Measurements from ENCODE around the gene RBM33.

The RBM33 gene

DNA sequence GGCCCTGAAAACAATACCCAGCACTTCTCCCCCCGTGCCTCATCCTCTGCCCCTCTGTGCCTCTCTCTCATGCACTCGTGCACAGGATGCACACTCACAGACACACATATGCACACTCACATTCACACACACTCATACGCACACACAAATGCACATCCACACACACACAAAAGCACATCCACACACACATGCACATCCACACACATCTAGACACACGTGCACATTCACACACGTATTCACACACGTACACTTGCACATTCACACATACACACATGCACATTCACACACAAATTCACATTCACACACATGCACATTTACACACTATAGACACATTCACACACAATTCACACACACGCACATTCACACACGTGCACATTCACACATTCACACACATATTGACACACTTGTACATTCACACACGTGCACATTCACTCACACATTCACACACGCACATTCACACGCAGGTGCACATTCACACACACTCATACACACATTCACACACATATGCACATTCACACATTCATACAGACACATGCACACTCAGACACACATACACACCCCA, 148.6 kb downstream of the RBM33 start:
- no peaks in the 10 kb centered on the region for H3K9me3 ChIP-seq (ENCODE audit: control insufficient read depth, low read length)
- no peak for DNase-seq (ENCODE audit: low read depth)
- no peak overlapping the region for H3K9ac ChIP-seq (ENCODE audit: low read length)
- no peaks in the 10 kb centered on the region for H3K4me1 ChIP-seq (ENCODE audit: control insufficient read depth, insufficient read depth, low read length)
- no peak overlapping the region for H3K4me3 ChIP-seq (ENCODE audit: low read length)
- peaks cover 29% of the 10 kb centered on the region for H3K27me3 ChIP-seq (replicated peaks; ENCODE audit: control insufficient read depth, insufficient read depth, low read length)
- no peaks in the 10 kb centered on the region for H3K36me3 ChIP-seq (ENCODE audit: control insufficient read depth, insufficient read depth, low read length, severe bottlenecking)

DNA sequence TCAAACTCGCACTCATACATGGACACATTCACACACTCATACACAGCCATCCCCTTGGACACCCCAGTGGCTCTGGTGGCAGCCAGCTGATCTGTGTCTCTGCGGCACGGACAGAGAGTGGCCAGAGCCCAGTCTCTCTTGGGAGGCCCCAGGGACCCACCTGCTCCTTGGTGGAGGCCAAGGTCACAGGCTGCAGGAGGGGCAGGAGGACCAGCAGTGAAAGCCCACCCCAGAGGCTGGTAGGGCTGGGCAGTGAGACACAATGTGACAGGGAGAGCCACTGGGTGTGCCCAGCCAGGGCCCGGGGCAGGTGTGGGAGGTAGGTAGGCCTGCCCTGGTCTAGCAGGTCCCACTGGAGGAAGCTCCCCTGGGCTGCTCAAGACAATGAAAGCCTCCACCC, 149.3 kb downstream of the RBM33 start:
- Histone ChIP-seq H3K9ac (ENCODE audit: low read length) (no peak overlapping the region), H3K36me3 (ENCODE audit: control insufficient read depth, insufficient read depth, low read length, severe bottlenecking) (no peaks in the 10 kb centered on the region), H3K4me1 (ENCODE audit: control insufficient read depth, insufficient read depth, low read length) (no peaks in the 10 kb centered on the region), H3K27me3 (replicated peaks; ENCODE audit: control insufficient read depth, insufficient read depth, low read length) (peaks cover 30% of the 10 kb centered on the region), H3K9me3 (ENCODE audit: control insufficient read depth, low read length) (no peaks in the 10 kb centered on the region), H3K4me3 (ENCODE audit: low read length) (no peak overlapping the region)
- no peak for DNase-seq (ENCODE audit: low read depth)

DNA sequence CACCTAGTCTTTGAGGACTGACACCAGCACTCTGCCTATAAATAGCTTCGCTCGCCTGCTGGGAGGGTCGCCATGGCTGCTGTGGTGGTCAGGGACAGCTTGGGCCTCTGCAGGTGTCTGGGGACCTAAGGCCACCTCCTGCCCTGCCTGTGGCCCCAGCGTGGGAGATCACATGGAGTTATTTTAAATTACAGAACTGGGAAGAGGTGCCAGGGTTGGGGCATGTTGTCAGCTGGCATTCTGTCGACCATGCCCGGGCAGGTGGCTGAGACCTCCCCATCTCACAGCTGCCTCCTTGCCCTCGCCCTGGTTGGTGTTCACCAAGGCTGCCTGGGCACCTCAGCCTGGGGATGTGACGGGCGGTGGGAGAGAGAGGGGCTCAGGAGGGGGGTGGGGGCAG, 149.7 kb downstream of the RBM33 start:
- no peaks in the 10 kb centered on the region for H3K9me3 ChIP-seq (ENCODE audit: control insufficient read depth, low read length)
- H3K4me3 ChIP-seq (ENCODE audit: low read length) = no peak overlapping the region
- H3K4me1 ChIP-seq (ENCODE audit: control insufficient read depth, insufficient read depth, low read length) = no peaks in the 10 kb centered on the region
- H3K27me3 ChIP-seq (replicated peaks; ENCODE audit: control insufficient read depth, insufficient read depth, low read length) = peaks cover 33% of the 10 kb centered on the region
- no peak overlapping the region for H3K9ac ChIP-seq (ENCODE audit: low read length)
- DNase-seq (ENCODE audit: low read depth) = no peak
- no peaks in the 10 kb centered on the region for H3K36me3 ChIP-seq (ENCODE audit: control insufficient read depth, insufficient read depth, low read length, severe bottlenecking)

DNA sequence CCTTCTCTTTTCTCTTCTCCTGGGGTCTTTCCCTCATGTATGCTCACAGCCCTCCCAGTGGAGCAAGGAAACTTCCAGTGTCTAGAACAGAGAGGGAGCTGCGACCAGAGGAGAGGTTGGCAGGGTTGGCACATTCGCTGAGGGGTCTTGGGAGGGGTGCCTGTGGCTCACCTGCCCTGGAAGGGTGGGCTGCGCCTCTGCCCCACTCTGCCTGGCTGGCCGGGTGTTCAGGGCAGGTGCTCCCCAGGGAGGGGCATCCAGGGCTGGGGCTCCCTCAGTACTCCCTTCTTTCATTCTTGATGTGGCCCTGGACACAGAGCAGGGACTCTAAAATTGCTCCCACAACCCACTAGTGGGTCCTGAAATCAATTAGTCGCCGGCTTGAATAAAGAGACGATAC, 150.9 kb downstream of the RBM33 start:
- Histone ChIP-seq H3K4me3 (ENCODE audit: low read length) (no peak overlapping the region), H3K27me3 (replicated peaks; ENCODE audit: control insufficient read depth, insufficient read depth, low read length) (peaks cover 44% of the 10 kb centered on the region), H3K9ac (ENCODE audit: low read length) (no peak overlapping the region), H3K36me3 (ENCODE audit: control insufficient read depth, insufficient read depth, low read length, severe bottlenecking) (no peaks in the 10 kb centered on the region), H3K9me3 (ENCODE audit: control insufficient read depth, low read length) (no peaks in the 10 kb centered on the region), H3K4me1 (ENCODE audit: control insufficient read depth, insufficient read depth, low read length) (peaks cover 5% of the 10 kb centered on the region)
- no peak for DNase-seq (ENCODE audit: low read depth)

- Histone ChIP-seq H3K27me3 (replicated peaks; ENCODE audit: control insufficient read depth, insufficient read depth, low read length) (peaks cover 49% of the 10 kb centered on the region), H3K9ac (ENCODE audit: low read length) (no peak overlapping the region), H3K4me3 (ENCODE audit: low read length) (no peak overlapping the region), H3K36me3 (ENCODE audit: control insufficient read depth, insufficient read depth, low read length, severe bottlenecking) (no peaks in the 10 kb centered on the region), H3K9me3 (ENCODE audit: control insufficient read depth, low read length) (no peaks in the 10 kb centered on the region), H3K4me1 (ENCODE audit: control insufficient read depth, insufficient read depth, low read length) (peaks cover 5% of the 10 kb centered on the region)
- DNase-seq (ENCODE audit: low read depth) = no peak
These were observed 151.5 kb downstream of the RBM33 start for GRCh38 chr7:155795951-155796350.

DNA sequence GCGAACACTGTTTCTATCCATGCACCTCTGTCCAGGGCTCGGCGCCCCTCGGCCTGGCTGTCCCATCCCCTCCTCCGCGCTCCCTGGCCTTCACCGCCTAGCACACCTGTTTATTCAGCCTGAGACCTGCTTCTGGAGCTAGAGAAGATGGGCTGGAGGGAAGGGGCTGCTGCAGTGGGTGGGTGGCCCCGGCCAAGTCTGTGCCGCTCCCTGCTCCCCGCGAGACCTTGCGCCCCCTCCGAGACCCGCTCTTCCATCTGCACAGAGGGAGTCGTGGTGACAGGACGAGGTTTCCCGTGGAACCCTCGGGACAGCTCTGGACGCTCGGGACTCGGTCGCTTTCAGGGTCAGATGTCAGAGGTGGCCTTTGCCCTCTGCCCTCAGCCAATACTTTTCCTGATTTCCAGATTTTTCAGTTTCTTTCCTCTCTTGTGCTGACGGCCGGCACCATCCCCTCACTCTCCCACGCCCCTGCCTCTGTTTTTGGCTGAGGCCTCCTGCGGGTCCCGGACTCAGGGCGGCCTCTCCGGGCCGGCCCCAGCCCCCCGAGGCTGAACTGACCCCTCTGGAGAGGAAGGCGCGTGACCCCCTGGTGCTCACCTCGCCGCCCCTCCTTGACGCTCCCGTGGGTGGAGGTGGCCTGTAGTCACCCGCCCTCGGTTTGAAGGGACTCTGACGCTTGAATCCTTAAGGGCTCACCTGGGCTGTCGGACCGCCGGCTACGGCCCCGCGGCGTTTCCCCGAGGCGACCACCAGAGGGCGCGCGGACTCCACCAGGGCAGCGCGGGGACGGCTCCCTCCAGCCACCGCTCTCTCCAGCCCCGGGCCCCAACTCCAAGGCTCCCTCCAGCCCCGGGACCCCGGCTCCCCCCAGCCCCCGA, 152.2 kb downstream of the RBM33 start:
- Histone ChIP-seq H3K4me3 (ENCODE audit: low read length) (no peak overlapping the region), H3K36me3 (ENCODE audit: control insufficient read depth, insufficient read depth, low read length, severe bottlenecking) (no peaks in the 10 kb centered on the region), H3K27me3 (replicated peaks; ENCODE audit: control insufficient read depth, insufficient read depth, low read length) (peaks cover 56% of the 10 kb centered on the region), H3K9ac (ENCODE audit: low read length) (no peak overlapping the region), H3K4me1 (ENCODE audit: control insufficient read depth, insufficient read depth, low read length) (peaks cover 5% of the 10 kb centered on the region), H3K9me3 (ENCODE audit: control insufficient read depth, low read length) (no peaks in the 10 kb centered on the region)
- DNase-seq (ENCODE audit: low read depth) = peak; percentile 68

DNA sequence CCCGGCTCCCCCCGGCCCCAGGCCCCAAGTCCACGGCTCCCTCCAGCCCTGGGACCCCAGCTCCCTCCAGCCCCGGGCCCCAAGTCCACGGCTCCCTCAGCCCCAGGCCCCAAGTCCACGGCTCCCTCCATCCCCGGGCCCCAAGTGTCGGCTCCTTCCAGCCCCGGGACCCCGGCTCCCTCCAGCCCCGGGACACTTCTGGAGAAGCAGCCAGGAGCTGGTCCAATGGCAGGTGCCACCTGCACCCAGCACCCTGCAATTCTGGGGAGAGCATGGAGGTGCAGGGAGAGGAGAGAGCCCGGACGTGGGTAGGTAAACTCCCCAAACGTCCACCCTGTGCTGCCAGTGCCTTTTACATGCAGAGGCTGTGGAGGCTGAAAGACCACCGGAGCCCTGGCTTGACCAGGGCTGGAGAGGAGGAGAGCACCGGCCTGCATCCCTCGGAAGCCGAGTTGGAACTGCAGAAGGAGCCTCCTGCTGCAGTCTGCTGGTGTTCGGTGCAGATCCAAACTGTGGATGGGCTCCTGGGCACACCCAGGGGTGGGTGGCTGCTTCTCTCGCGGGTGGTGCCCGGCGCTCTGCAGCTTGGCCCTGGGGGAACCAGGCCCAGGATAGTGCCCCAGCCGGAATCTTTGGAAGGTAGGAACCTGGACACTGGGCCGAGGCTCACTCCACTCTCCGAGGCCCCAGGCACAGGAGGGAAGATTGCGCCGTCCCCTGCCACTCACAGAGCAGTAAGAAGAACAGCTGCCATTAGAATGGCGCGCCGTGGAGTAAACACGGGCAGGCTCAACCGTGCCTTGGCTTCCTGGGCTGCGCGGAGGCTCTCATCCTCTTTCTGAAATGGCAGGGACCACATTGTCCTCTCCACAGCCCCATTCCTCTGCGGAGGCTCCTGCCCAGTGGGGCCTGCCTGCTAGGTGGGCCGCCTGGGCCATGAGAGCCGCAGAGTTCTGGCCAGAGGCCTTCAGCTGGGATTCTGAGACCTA, 153.1 kb downstream of the RBM33 start:
- Histone ChIP-seq H3K9ac (ENCODE audit: low read length) (no peak overlapping the region), H3K4me3 (ENCODE audit: low read length) (no peak overlapping the region), H3K4me1 (ENCODE audit: control insufficient read depth, insufficient read depth, low read length) (peaks cover 5% of the 10 kb centered on the region), H3K36me3 (ENCODE audit: control insufficient read depth, insufficient read depth, low read length, severe bottlenecking) (no peaks in the 10 kb centered on the region), H3K27me3 (replicated peaks; ENCODE audit: control insufficient read depth, insufficient read depth, low read length) (peaks cover 63% of the 10 kb centered on the region), H3K9me3 (ENCODE audit: control insufficient read depth, low read length) (no peaks in the 10 kb centered on the region)
- DNase-seq (ENCODE audit: low read depth) = no peak

DNA sequence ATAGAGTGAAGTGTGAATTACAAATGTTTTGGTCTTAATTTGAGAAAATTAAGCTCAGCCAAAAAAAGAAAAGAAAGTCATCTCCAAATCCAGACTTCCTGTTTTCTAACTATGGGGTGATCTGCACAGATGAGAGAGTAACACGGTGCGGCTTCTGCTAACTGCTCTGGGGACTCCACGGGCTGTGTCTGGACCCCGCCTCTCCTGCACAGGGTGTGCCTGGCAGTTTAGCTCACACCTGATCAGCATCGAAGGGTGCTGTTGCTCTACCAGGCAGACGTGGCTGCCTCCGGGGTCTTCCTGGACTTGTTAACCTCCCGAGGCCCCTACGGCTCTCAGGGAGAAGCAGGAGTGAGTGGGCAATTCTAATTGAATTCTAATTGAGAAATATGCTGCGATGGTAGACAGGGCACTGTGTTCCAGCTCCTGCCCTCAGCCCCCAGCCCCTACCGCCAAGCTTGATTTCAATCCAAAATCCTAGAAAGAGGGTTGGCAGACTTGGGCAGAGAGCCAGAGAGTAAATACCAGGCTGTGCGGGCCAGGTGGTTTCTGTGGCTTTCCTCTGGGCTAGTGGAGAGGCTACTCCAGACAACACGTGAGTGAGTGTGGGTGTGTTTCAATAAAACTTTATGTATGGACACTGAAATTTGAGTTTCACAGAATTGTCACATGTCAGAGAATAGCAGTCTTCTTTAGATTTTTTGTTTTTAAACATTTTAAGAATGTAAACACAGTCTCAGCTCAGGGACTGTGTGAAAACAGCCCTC, 154.4 kb downstream of the RBM33 start:
- Histone ChIP-seq H3K4me3 (ENCODE audit: low read length) (no peak overlapping the region), H3K9me3 (ENCODE audit: control insufficient read depth, low read length) (no peaks in the 10 kb centered on the region), H3K27me3 (replicated peaks; ENCODE audit: control insufficient read depth, insufficient read depth, low read length) (peaks cover 57% of the 10 kb centered on the region), H3K4me1 (ENCODE audit: control insufficient read depth, insufficient read depth, low read length) (peaks cover 5% of the 10 kb centered on the region), H3K9ac (ENCODE audit: low read length) (no peak overlapping the region), H3K36me3 (ENCODE audit: control insufficient read depth, insufficient read depth, low read length, severe bottlenecking) (no peaks in the 10 kb centered on the region)
- DNase-seq (ENCODE audit: low read depth) = no peak

DNA sequence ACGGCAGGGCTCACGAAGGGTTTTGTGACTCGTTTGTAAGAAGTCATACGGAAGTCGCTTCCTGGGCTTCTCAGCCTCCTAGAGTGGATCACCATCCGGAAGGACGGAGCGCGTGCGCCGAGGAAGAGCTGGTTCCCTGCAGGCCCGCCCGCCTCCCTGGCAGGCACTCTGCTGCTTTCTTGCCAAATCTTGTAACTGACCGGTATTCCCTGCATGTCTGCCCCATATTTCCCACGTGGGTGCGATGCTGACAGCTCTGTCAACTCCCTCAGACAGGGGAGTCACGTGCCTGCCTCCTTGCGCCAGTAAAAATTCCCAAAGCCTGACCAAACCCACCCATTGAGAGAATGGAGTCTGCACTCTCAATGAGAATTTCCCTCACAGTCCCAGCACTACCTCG, 155.1 kb downstream of the RBM33 start:
- no peak overlapping the region for H3K9ac ChIP-seq (ENCODE audit: low read length)
- no peaks in the 10 kb centered on the region for H3K9me3 ChIP-seq (ENCODE audit: control insufficient read depth, low read length)
- no peak overlapping the region for H3K4me3 ChIP-seq (ENCODE audit: low read length)
- H3K36me3 ChIP-seq (ENCODE audit: control insufficient read depth, insufficient read depth, low read length, severe bottlenecking) = no peaks in the 10 kb centered on the region
- no peak for DNase-seq (ENCODE audit: low read depth)
- H3K27me3 ChIP-seq (replicated peaks; ENCODE audit: control insufficient read depth, insufficient read depth, low read length) = peaks cover 55% of the 10 kb centered on the region
- peaks cover 5% of the 10 kb centered on the region for H3K4me1 ChIP-seq (ENCODE audit: control insufficient read depth, insufficient read depth, low read length)

- no peak overlapping the region for H3K9ac ChIP-seq (ENCODE audit: low read length)
- H3K36me3 ChIP-seq (ENCODE audit: control insufficient read depth, insufficient read depth, low read length, severe bottlenecking) = no peaks in the 10 kb centered on the region
- DNase-seq (ENCODE audit: low read depth) = no peak
- no peaks in the 10 kb centered on the region for H3K9me3 ChIP-seq (ENCODE audit: control insufficient read depth, low read length)
- H3K27me3 ChIP-seq (replicated peaks; ENCODE audit: control insufficient read depth, insufficient read depth, low read length) = peaks cover 53% of the 10 kb centered on the region
- no peak overlapping the region for H3K4me3 ChIP-seq (ENCODE audit: low read length)
- peaks cover 6% of the 10 kb centered on the region for H3K4me1 ChIP-seq (ENCODE audit: control insufficient read depth, insufficient read depth, low read length)
These were observed 155.8 kb downstream of the RBM33 start for GRCh38 chr7:155800301-155800700.

Measured in adipocyte (in vitro differentiated cells).